ENCODE measurements around the gene TOM1L2.
A peak's percentile ranks its signal among the peaks of the same experiment; 100 is the strongest.

Gene TOM1L2

DNA sequence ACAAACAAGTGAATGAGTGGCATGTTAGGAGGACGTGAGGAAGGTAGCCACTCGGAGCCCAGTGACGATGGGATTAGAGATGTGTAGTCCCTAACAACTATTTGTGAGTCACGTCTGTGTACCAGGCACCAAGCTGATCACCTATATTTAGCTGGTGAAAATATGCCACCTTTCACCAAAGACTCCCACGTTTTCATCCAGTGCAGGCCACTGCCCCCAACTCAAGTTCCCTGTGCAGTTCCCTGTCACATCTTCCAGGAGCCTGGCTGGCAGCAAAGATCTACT lies 67.2 kb downstream of the TOM1L2 start:
- no peaks in the 10 kb centered on the region for H3K36me3 ChIP-seq (ENCODE audit: insufficient read depth)
- no peak overlapping the region for H3K27ac ChIP-seq
- no peaks in the 10 kb centered on the region for H3K27me3 ChIP-seq (ENCODE audit: insufficient read depth, low read depth)
- no peaks in the 10 kb centered on the region for H4K20me1 ChIP-seq (ENCODE audit: insufficient read depth)
- no peaks in the 10 kb centered on the region for H3K79me2 ChIP-seq (ENCODE audit: insufficient read depth, low read depth)
- no peak for TF ChIP-seq CTCF (conservative IDR thresholded peaks at IDR 0.05; ENCODE audit: low read depth, low read length)
- H2AFZ ChIP-seq (ENCODE audit: low read depth): no peak overlapping the region
- H3K9ac ChIP-seq: no peak overlapping the region
- no peak overlapping the region for H3K4me2 ChIP-seq
- H3K4me3 ChIP-seq (IDR thresholded peaks at IDR 0.05; ENCODE audit: insufficient read depth, low read depth, low read length): no peak overlapping the region
- H3K4me1 ChIP-seq (ENCODE audit: low read depth, poor library complexity, severe bottlenecking): peaks cover 44% of the 10 kb centered on the region

- TF ChIP-seq CTCF (conservative IDR thresholded peaks at IDR 0.05; ENCODE audit: low read depth, low read length): no peak
- Histone ChIP-seq H3K27ac (no peak overlapping the region), H3K4me2 (no peak overlapping the region), H3K4me1 (ENCODE audit: low read depth, poor library complexity, severe bottlenecking) (peaks cover 45% of the 10 kb centered on the region), H3K9ac (no peak overlapping the region), H3K79me2 (ENCODE audit: insufficient read depth, low read depth) (no peaks in the 10 kb centered on the region), H4K20me1 (ENCODE audit: insufficient read depth) (no peaks in the 10 kb centered on the region), H3K36me3 (ENCODE audit: insufficient read depth) (no peaks in the 10 kb centered on the region), H3K27me3 (ENCODE audit: insufficient read depth, low read depth) (no peaks in the 10 kb centered on the region), H2AFZ (ENCODE audit: low read depth) (no peak overlapping the region), H3K4me3 (IDR thresholded peaks at IDR 0.05; ENCODE audit: insufficient read depth, low read depth, low read length) (no peak overlapping the region)
Observed at GRCh38 chr17:17904166-17905035, 67.8 kb downstream of the TOM1L2 start.

DNA sequence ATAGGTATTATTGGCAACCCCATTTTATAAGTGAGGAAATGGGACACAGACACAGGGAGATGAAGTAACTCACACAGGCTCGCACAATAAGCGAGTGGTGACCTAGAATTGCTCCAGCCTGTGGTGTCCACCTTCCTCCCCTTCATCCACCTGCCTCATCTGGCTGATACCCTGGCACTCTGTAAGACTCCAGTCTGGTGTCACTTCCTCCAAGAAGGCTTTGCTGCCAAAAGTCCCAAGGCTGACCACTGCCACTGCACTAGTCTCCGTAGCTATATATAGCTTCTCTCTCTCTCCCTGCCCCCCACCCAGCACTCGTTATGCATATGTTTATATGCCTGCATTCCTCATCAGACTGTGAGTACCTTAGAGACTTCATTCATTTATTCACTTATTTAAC lies 69.3 kb downstream of the TOM1L2 start:
- H3K27me3 ChIP-seq (ENCODE audit: insufficient read depth, low read depth): no peaks in the 10 kb centered on the region
- no peak overlapping the region for H2AFZ ChIP-seq (ENCODE audit: low read depth)
- H3K4me2 ChIP-seq: 0 out of 2 replicates have a peak overlapping the region, but pooled peaks have one; percentile 2
- H3K9ac ChIP-seq: no peak overlapping the region
- H3K36me3 ChIP-seq (ENCODE audit: insufficient read depth): no peaks in the 10 kb centered on the region
- no peaks in the 10 kb centered on the region for H3K79me2 ChIP-seq (ENCODE audit: insufficient read depth, low read depth)
- no peaks in the 10 kb centered on the region for H4K20me1 ChIP-seq (ENCODE audit: insufficient read depth)
- H3K4me3 ChIP-seq (IDR thresholded peaks at IDR 0.05; ENCODE audit: insufficient read depth, low read depth, low read length): no peak overlapping the region
- H3K27ac ChIP-seq: no peak overlapping the region
- no peak for TF ChIP-seq CTCF (conservative IDR thresholded peaks at IDR 0.05; ENCODE audit: low read depth, low read length)
- peaks cover 53% of the 10 kb centered on the region for H3K4me1 ChIP-seq (ENCODE audit: low read depth, poor library complexity, severe bottlenecking)

- no peaks in the 10 kb centered on the region for H4K20me1 ChIP-seq (ENCODE audit: insufficient read depth)
- no peak overlapping the region for H3K4me3 ChIP-seq (IDR thresholded peaks at IDR 0.05; ENCODE audit: insufficient read depth, low read depth, low read length)
- H3K4me1 ChIP-seq (ENCODE audit: low read depth, poor library complexity, severe bottlenecking): peaks cover 58% of the 10 kb centered on the region
- no peak for TF ChIP-seq CTCF (conservative IDR thresholded peaks at IDR 0.05; ENCODE audit: low read depth, low read length)
- no peak overlapping the region for H3K27ac ChIP-seq
- H2AFZ ChIP-seq (ENCODE audit: low read depth): no peak overlapping the region
- H3K9ac ChIP-seq: no peak overlapping the region
- H3K4me2 ChIP-seq: no peak overlapping the region
- H3K27me3 ChIP-seq (ENCODE audit: insufficient read depth, low read depth): no peaks in the 10 kb centered on the region
- H3K36me3 ChIP-seq (ENCODE audit: insufficient read depth): no peaks in the 10 kb centered on the region
- no peaks in the 10 kb centered on the region for H3K79me2 ChIP-seq (ENCODE audit: insufficient read depth, low read depth)
Observed at GRCh38 chr17:17902376-17902775, 69.8 kb downstream of the TOM1L2 start.
